Esophagus squamous epithelium (tissue), 4 donors: ENCODE results near the gene GPSM1.

ENCODE experiments used
- POLR2A ChIP-seq, 4 donors: fragments of 450-650 bp; IDR thresholded peaks; one replicate each; pipeline ENCODE4 v1.6.1; 2017; ENCODE audit warnings: antibody characterized with exemption in 4 of 4, mild to moderate bottlenecking in 4 of 4, moderate library complexity in 3 of 4
- TF ChIP-seq, protein P1 (sequence below), 6 experiments: fragments of 450-650 bp in 4 of 6; fragments of 200-600 bp in 2 of 6; sonication (generic) in 2 of 6; IDR thresholded peaks; one replicate each; pipeline ENCODE4 v1.5.1; 2016 to 2019; ENCODE audit warnings: antibody characterized with exemption in 6 of 6, mild to moderate bottlenecking in 4 of 6, moderate library complexity in 4 of 6

DNA sequence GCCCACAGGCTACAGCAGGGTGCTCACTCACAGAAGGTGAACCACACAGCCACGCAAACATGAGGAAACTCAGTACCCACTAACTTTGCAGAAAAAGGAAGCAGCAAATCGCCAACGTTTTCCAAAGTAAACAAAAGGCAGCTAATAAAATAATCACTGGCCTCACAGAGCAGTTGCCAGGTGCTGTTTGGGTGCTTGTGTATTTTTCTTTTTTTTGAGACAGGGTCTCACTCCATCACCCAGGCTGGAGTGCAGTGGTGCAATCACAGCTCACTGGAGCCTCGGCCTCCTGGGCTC lies 68.8 kb downstream of the GPSM1 start:
- TF ChIP-seq, protein P1, sequence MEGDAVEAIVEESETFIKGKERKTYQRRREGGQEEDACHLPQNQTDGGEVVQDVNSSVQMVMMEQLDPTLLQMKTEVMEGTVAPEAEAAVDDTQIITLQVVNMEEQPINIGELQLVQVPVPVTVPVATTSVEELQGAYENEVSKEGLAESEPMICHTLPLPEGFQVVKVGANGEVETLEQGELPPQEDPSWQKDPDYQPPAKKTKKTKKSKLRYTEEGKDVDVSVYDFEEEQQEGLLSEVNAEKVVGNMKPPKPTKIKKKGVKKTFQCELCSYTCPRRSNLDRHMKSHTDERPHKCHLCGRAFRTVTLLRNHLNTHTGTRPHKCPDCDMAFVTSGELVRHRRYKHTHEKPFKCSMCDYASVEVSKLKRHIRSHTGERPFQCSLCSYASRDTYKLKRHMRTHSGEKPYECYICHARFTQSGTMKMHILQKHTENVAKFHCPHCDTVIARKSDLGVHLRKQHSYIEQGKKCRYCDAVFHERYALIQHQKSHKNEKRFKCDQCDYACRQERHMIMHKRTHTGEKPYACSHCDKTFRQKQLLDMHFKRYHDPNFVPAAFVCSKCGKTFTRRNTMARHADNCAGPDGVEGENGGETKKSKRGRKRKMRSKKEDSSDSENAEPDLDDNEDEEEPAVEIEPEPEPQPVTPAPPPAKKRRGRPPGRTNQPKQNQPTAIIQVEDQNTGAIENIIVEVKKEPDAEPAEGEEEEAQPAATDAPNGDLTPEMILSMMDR (IDR thresholded peaks at IDR 0.05), result no peak
- TF ChIP-seq POLR2A (IDR thresholded peaks at IDR 0.05), result no peak
